H1 (cell line): ENCODE measurements around the gene BCL2L1. TPM values are rescaled to one million over a fixed set of nuclear protein-coding genes. Genes with fewer than 3 reads are reported as not detected.

Experiments
- ASH2L ChIP-seq: fragments of 200-600, 300-600 bp; sonication (generic); IDR thresholded peaks from one replicate; pipeline ENCODE4 v1.7.1; 2017; ENCODE audit warnings: low read length
- BCL11A ChIP-seq, 2 experiments: IDR thresholded peaks; one replicate each; pipeline ENCODE4 v1.6.1; 2011; ENCODE audit warnings: low read depth in 2 of 2, low read length in 2 of 2, mild to moderate bottlenecking in 2 of 2
- CBX8 ChIP-seq: fragments of 300-800, 300-1000 bp; sonication (generic); IDR thresholded peaks from 2 replicates; pipeline ENCODE4 v1.7.1; 2016; ENCODE audit warnings: low read depth, low read length, borderline replicate concordance
- CHD1 ChIP-seq: IDR thresholded peaks from 2 replicates; pipeline ENCODE4 v1.6.1; 2012; ENCODE audit warnings: low read depth, low read length, improper control_type of control experiment
- CHD2 ChIP-seq: IDR thresholded peaks from 2 replicates; pipeline ENCODE4 v1.6.1; 2012; ENCODE audit warnings: low read length, improper control_type of control experiment
- CREB1 ChIP-seq: IDR thresholded peaks from 2 replicates; pipeline ENCODE4 v1.6.1; 2012; ENCODE audit warnings: inconsistent platforms
- CTBP2 ChIP-seq: IDR thresholded peaks from 2 replicates; pipeline ENCODE4 v1.7.0; 2011; ENCODE audit warnings: borderline replicate concordance, mild to moderate bottlenecking, moderate library complexity, mixed read lengths, low read length; ENCODE audit not compliant: insufficient read depth, insufficient read length
- EZH2 ChIP-seq: fragments of 200-600 bp; sonication (generic); IDR thresholded peaks from 2 replicates; pipeline ENCODE4 v1.7.1; 2012; ENCODE audit warnings: low read depth, mild to moderate bottlenecking, moderate library complexity, low read length, inconsistent platforms; ENCODE audit not compliant: severe bottlenecking
- HDAC6 ChIP-seq: IDR thresholded peaks from one replicate; pipeline ENCODE4 v1.7.1; 2012; ENCODE audit warnings: low read depth, mild to moderate bottlenecking, inconsistent platforms, low read length, moderate library complexity
- KDM4A ChIP-seq: IDR thresholded peaks from one replicate; pipeline ENCODE4 v1.7.1; 2012; ENCODE audit warnings: low read depth, mild to moderate bottlenecking, moderate library complexity, low read length, inconsistent platforms; ENCODE audit not compliant: severe bottlenecking
- PHF8 ChIP-seq: fragments of 200-600 bp; sonication (generic); conservative IDR thresholded peaks from 2 replicates; pipeline ENCODE4 v1.7.1; 2012; ENCODE audit warnings: low read depth, mild to moderate bottlenecking, inconsistent platforms, low read length, moderate library complexity
- POLR2A ChIP-seq, 2 experiments: IDR thresholded peaks; 1 replicate in 1 of 2; 2 replicates in 1 of 2; pipeline ENCODE4 v1.6.1; 2011; ENCODE audit warnings: low read depth in 2 of 2, low read length in 2 of 2, mild to moderate bottlenecking in 2 of 2; ENCODE audit errors: control extremely low read depth in 1 of 2
- POLR2AphosphoS5 ChIP-seq: IDR thresholded peaks from 2 replicates; pipeline ENCODE4 v1.6.1; 2011; ENCODE audit warnings: low read depth, low read length
- RAD21 ChIP-seq, 2 experiments: IDR thresholded peaks in 1 of 2; conservative IDR thresholded peaks in 1 of 2; 2 replicates each; pipeline ENCODE4 v1.6.1; 2011; ENCODE audit warnings: low read depth in 2 of 2, low read length in 2 of 2, improper control_type of control experiment in 1 of 2, inconsistent platforms in 1 of 2, mild to moderate bottlenecking in 1 of 2, moderate library complexity in 1 of 2
- SIN3A ChIP-seq, 2 experiments: IDR thresholded peaks in 1 of 2; conservative IDR thresholded peaks in 1 of 2; 2 replicates each; pipeline ENCODE4 v1.6.1; 2011 to 2012; ENCODE audit warnings: low read length in 2 of 2, improper control_type of control experiment in 1 of 2, low read depth in 1 of 2, mild to moderate bottlenecking in 1 of 2
- TAF7 ChIP-seq: optimal IDR thresholded peaks from 2 replicates; pipeline ENCODE3; 2011; ENCODE audit warnings: low read depth, mild to moderate bottlenecking, inconsistent platforms, low read length, moderate library complexity, borderline replicate concordance
- TCF12 ChIP-seq: IDR thresholded peaks from 2 replicates; pipeline ENCODE4 v1.6.1; 2011; ENCODE audit warnings: low read depth, mild to moderate bottlenecking, low read length
- TEAD4 ChIP-seq: IDR thresholded peaks from 2 replicates; pipeline ENCODE4 v1.6.1; 2012; ENCODE audit warnings: low read depth, low read length, inconsistent platforms, mixed read lengths
- polyA plus RNA-seq, 7 experiments: library from polyadenylated mRNA; depleted of rRNA in 3 of 7; stranded (reverse) in 5 of 7; unstranded in 2 of 7; fragments of >200 nt in 5 of 7; fragments of 200-250 nt in 2 of 7; gene quantifications; 1 replicate in 5 of 7; 2 replicates in 1 of 7; 4 replicates in 1 of 7; pipeline versions ENCODE4 v1.2.1 to v1.2.3, GENCODE V29; 2011 to 2013; ENCODE audit warnings: missing spikeins in 2 of 7, mixed read lengths in 2 of 7
- total RNA-seq: library from RNA; stranded (reverse); fragmentation: NEBNext Ultra II Directional; extraction: Animal tissue kit (Norgen Biotek cat#: 25700); gene quantifications from 2 replicates; pipeline ENCODE4 v1.2.1, GENCODE V29; 2021
- TF ChIP-seq, protein P1 (sequence below): IDR thresholded peaks from 2 replicates; pipeline ENCODE4 v1.6.1; 2011; ENCODE audit warnings: low read length, improper control_type of control experiment
- TF ChIP-seq, protein P2 (sequence below): IDR thresholded peaks from 2 replicates; pipeline ENCODE4 v1.6.1; 2012; ENCODE audit warnings: inconsistent platforms
- TF ChIP-seq, protein P3 (sequence below): IDR thresholded peaks from 2 replicates; pipeline ENCODE4 v1.6.1; 2012; ENCODE audit warnings: inconsistent platforms

The BCL2L1 gene
- total and polyA plus RNA-seq, 2 of the 8 experiments (the other 6 are each of a cell fraction or from before 2014, with no cell fraction given): 64.9 to 66.1 TPM

DNA sequence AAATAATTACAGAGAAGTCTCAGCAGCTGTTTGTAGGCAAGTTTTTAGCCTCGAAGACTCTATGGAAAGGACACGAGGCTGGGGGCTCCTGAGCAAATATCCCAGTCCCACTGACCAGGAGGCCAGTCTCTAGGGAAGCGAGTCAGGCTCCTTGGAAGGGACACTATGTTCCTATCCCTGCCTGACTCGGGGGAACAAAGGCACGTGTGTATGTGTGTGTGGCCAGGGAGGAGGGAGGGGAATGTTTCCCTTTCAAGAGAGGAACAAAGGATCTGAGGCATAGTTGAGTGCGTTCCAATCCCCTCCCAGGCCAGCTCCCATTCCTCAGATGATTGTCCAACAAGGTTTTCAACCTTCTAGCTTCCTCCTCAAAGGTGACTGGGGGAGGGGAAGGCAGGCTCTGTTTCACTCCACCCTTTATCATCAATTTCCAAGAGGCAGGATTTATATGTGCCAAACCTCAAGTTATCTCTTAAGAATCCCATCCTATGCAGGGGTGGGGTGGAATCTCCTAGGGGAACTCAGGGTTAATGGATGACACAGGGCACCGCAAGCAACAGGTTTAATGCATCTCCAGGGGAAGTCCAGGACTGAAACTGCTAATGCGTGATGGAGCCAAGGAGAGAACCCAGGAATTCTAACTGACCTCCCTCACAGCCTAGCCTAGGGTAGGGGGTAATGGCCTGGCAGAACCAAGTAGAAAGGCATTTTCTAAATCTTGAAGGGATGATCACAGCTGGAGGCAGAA is 9.9 kb downstream of the BCL2L1 start (continued):
- TF ChIP-seq POLR2AphosphoS5: peak; percentile 71; the same call in 1 of the 2 replicates
- no peak for TF ChIP-seq HDAC6
- TF ChIP-seq CTBP2: peak; percentile 24
- TF ChIP-seq BCL11A (IDR thresholded peaks at IDR 0.05; ENCODE audit: low read depth in 2 of 2, low read length in 2 of 2): peak in 1 of 2 experiments; percentile 16
- TF ChIP-seq CREB1: no peak
- TF ChIP-seq SIN3A (conservative IDR thresholded peaks at IDR 0.05 in 1 of 2, IDR thresholded peaks at IDR 0.05 in 1 of 2; ENCODE audit: low read depth in 1 of 2, low read length in 2 of 2): peak; percentile 56 to 65; a peak in 1 of 4 replicates
- TF ChIP-seq TAF7: no peak
- TF ChIP-seq PHF8: no peak
- no peak; a peak in 1 of 3 replicates for TF ChIP-seq POLR2A (IDR thresholded peaks at IDR 0.05; ENCODE audit: control extremely low read depth in 1 of 2, low read depth in 2 of 2, low read length in 2 of 2)
- peak; percentile 10 for TF ChIP-seq KDM4A
- peak; percentile 95 for TF ChIP-seq ASH2L
- TF ChIP-seq, protein P1, sequence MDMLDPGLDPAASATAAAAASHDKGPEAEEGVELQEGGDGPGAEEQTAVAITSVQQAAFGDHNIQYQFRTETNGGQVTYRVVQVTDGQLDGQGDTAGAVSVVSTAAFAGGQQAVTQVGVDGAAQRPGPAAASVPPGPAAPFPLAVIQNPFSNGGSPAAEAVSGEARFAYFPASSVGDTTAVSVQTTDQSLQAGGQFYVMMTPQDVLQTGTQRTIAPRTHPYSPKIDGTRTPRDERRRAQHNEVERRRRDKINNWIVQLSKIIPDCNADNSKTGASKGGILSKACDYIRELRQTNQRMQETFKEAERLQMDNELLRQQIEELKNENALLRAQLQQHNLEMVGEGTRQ: no peak; the same call in 1 of the 2 replicates
- peak; percentile 63; the same call in 1 of the 2 replicates for TF ChIP-seq TCF12
- TF ChIP-seq CBX8: no peak
- TF ChIP-seq CHD2: peak; percentile 32; the same call in 1 of the 2 replicates
- TF ChIP-seq, protein P2, sequence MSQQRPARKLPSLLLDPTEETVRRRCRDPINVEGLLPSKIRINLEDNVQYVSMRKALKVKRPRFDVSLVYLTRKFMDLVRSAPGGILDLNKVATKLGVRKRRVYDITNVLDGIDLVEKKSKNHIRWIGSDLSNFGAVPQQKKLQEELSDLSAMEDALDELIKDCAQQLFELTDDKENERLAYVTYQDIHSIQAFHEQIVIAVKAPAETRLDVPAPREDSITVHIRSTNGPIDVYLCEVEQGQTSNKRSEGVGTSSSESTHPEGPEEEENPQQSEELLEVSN: no peak
- TF ChIP-seq, protein P3, sequence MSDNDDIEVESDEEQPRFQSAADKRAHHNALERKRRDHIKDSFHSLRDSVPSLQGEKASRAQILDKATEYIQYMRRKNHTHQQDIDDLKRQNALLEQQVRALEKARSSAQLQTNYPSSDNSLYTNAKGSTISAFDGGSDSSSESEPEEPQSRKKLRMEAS: peak; percentile 84
- no peak for TF ChIP-seq EZH2
- TF ChIP-seq TEAD4: peak; percentile 91
- no peak; a peak in 1 of 4 replicates for TF ChIP-seq RAD21 (IDR thresholded peaks at IDR 0.05 in 1 of 2, conservative IDR thresholded peaks at IDR 0.05 in 1 of 2; ENCODE audit: low read depth in 2 of 2, low read length in 2 of 2)
- TF ChIP-seq CHD1: no peak
